ENCODE data around the gene PSKH1.
"Not testable (repeated sequence)": the region's sequence is repeated elsewhere in the genome, so short reads cannot be mapped to it uniquely, and the experiment has no call there.

Gene PSKH1

GRCh38 chr16:67927131-67927941 lies 34.3 kb downstream of the PSKH1 start:
- DNase-seq, result no peak

- DNase-seq, result no peak
Observed at GRCh38 chr16:67928147-67928546, 35.1 kb downstream of the PSKH1 start.

GRCh38 chr16:67928561-67929364 lies 35.7 kb downstream of the PSKH1 start:
- DNase-seq, result peak in 1 of 2 experiments; percentile 57

- DNase-seq, result no peak
Observed at GRCh38 chr16:67930191-67930590, 37.1 kb downstream of the PSKH1 start.

GRCh38 chr16:67930678-67931211 lies 37.7 kb downstream of the PSKH1 start:
- no peak for DNase-seq

GRCh38 chr16:67931712-67932461 lies 38.8 kb downstream of the PSKH1 start, which contains the start of gene CTRL:
CTRL (minus strand) TSS chr16:67931862; CDS start chr16:67931852, 10 bp downstream.
- DNase-seq, result no peak

GRCh38 chr16:67932462-67932840 lies 39.4 kb downstream of the PSKH1 start:
- no peak for DNase-seq

- DNase-seq, result no peak
Observed at GRCh38 chr16:67933805-67934204, 40.8 kb downstream of the PSKH1 start.

- DNase-seq, result no peak
Observed at GRCh38 chr16:67934306-67935100, 41.4 kb downstream of the PSKH1 start.

- DNase-seq, result no peak
Observed at GRCh38 chr16:67935101-67935401, 42.0 kb downstream of the PSKH1 start.

- DNase-seq, result peak; percentile 66 to 77
Observed at GRCh38 chr16:67935402-67936123, 42.5 kb downstream of the PSKH1 start.

GRCh38 chr16:67936124-67936879 lies 43.2 kb downstream of the PSKH1 start, which contains the start of gene PSMB10:
PSMB10 (minus strand) TSS chr16:67936850; CDS start chr16:67936749, 101 bp downstream.
- no peak for DNase-seq

GRCh38 chr16:67936880-67937605 lies 44.0 kb downstream of the PSKH1 start:
- no peak for DNase-seq

- not testable (repeated sequence) for DNase-seq
Observed at GRCh38 chr16:67937713-67938112, 44.7 kb downstream of the PSKH1 start.

GRCh38 chr16:67939507-67940445 lies 46.7 kb downstream of the PSKH1 start:
- no peak for DNase-seq

GRCh38 chr16:67940446-67941089 lies 47.5 kb downstream of the PSKH1 start:
- DNase-seq, result no peak

- DNase-seq, result no peak
Observed at GRCh38 chr16:67941469-67942199, 48.6 kb downstream of the PSKH1 start.

- DNase-seq, result no peak
Observed at GRCh38 chr16:67942200-67942509, 49.1 kb downstream of the PSKH1 start.

Data from NCI-H446 (cell line).